ENCODE data around the gene STX10.

The STX10 gene

DNA sequence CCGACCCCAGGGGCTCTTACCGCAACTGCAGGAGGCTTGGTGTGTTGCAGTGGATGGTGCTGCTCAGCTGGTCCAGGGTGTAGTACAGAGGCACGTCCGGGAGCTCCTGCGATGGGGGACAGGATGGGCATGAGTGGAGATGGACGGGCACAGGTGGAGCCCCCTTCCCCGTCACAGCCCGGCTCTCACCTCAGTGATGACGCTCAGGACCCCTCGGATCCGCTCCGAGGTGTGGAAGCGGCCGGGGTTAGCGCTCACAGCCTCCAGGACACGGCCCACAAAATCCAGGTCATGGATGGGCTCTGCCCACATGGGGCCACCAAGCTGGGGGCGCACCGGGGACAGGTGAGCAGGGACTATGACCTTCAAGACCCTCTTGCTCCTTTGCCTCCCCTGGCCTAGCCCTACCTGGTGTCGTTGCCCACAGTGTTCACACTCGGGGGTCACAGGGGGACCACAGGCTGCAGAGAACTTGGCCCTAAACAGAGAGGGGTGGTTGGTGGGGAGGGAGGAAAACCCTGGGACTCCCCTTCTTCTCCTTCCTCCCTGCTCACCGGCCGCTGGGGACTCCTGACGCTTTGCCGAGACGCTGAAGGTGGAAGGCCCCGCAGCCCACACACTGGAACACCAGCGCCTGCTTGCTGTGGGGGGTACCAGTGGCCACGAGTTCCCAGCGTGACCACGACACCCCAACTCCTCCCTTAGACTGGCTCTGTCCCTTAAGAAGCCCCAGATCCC lies 40.6 kb downstream of the STX10 start:
- DNase-seq (ENCODE audit: extremely low read depth, low read depth) = no peak

DNA sequence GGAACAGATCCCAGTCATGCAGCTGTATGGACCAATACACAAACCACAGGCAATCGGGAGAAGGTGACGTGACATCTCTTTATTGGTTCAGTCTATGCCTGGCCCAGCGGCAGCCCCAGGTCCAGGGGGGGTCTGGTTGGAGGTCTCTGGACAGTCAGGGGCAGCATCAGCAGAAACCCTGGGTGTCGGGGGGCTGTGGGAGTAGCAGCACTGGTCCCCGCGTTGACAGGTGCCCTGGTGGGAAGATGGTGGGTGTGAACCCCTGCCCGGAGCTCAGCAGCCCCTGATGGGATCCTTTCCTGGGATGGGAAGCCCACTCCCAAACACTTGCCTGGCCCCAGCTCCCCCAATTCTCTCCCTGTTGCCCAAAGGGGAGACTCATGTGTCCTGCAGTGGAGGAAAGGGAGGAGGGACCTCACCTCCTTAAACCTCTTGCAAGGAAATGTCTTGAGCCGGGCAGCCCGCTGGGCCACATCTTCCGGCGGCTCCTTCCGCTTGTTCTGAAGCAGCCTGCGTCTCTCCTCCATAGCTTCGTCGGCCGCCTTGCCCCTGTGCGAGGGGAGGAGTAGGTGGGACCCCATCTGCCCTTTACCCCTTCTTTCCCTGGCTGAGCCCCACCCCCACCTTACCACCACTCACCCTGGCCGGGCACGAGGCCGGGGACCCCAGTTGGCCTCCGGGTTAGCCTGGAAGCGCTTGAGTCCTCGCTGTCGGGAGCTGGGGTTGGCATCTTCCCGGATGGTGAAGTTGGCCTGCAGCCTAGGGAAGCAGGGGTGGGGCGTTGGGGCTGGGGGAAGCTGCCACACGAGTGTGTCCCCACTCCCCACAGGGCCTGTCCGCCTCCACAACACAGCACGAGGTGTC lies 45.1 kb downstream of the STX10 start:
- DNase-seq (ENCODE audit: extremely low read depth, low read depth) = no peak
- TF ChIP-seq, protein P1, sequence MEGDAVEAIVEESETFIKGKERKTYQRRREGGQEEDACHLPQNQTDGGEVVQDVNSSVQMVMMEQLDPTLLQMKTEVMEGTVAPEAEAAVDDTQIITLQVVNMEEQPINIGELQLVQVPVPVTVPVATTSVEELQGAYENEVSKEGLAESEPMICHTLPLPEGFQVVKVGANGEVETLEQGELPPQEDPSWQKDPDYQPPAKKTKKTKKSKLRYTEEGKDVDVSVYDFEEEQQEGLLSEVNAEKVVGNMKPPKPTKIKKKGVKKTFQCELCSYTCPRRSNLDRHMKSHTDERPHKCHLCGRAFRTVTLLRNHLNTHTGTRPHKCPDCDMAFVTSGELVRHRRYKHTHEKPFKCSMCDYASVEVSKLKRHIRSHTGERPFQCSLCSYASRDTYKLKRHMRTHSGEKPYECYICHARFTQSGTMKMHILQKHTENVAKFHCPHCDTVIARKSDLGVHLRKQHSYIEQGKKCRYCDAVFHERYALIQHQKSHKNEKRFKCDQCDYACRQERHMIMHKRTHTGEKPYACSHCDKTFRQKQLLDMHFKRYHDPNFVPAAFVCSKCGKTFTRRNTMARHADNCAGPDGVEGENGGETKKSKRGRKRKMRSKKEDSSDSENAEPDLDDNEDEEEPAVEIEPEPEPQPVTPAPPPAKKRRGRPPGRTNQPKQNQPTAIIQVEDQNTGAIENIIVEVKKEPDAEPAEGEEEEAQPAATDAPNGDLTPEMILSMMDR (IDR thresholded peaks at IDR 0.05; ENCODE audit: low read depth, low read length) = no peak

More for the DNA sequence above, 40.6 kb downstream of the STX10 start:
- TF ChIP-seq, protein P1 (IDR thresholded peaks at IDR 0.05; ENCODE audit: low read depth, low read length) = no peak

DNA sequence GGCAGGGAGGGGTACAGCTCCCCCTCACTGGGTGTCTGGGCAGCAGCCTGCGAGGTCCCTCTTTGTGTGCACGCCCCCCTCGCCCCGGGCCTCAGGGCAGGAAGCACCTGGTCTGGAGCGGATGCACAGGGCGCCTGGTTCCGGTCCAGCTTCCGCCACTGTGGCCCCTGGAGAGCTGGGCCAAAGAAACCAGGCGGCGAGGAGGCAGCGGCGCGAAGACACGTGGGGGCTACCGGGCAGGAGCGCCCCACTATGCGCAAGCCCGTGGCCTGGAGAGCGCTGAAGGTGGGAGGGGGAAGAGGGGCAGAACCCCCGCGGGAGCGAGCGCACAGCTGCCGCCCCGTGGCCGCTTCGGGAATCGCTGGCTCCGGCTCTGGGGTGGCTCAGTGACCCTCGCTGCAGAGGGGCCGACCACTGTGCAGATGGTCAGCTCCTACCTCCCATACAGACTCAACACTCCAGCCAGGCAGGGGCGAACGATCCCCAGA lies 45.8 kb downstream of the STX10 start:
- no peak for DNase-seq (ENCODE audit: extremely low read depth, low read depth)
- TF ChIP-seq, protein P1 (IDR thresholded peaks at IDR 0.05; ENCODE audit: low read depth, low read length) = peak; percentile 70

DNA sequence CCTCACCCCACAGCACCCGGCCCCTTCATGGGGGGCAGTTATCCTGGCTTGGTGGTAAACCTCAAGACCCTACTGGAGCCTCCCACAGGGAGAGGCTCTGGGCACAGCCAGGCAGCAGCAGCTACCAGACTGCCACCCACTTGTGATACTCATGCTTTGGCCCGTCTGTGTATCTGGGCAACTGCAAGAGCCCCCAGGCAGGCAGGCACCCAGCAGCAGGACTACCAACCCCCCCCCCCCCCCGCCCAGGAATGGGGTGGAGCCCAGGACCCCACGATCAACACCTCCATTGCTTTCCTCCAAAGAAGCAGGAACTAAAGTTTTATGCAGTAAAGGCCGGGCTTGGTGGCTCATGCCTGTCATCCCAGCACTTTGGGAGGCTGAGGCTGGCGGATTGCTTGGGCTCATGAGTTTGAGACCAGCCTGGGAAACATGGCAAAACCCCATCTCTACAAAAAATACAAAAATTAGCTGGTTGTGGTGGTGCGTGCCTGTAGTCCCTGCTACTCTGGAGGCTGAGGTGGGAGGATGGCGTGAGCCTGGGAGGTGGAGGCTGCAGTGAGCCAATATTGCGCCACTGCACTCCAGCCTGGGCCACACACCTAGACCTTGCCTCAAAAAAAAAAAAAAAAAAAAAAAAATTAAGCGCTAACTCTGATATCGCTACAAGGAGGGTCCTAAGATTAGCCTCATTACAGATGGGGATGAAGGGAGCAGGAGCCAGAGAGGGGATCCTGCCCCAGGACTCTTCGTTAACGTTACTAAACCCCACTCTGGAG lies 46.4 kb downstream of the STX10 start:
- no peak for DNase-seq (ENCODE audit: extremely low read depth, low read depth)
- TF ChIP-seq, protein P1 (IDR thresholded peaks at IDR 0.05; ENCODE audit: low read depth, low read length) = no peak

DNA sequence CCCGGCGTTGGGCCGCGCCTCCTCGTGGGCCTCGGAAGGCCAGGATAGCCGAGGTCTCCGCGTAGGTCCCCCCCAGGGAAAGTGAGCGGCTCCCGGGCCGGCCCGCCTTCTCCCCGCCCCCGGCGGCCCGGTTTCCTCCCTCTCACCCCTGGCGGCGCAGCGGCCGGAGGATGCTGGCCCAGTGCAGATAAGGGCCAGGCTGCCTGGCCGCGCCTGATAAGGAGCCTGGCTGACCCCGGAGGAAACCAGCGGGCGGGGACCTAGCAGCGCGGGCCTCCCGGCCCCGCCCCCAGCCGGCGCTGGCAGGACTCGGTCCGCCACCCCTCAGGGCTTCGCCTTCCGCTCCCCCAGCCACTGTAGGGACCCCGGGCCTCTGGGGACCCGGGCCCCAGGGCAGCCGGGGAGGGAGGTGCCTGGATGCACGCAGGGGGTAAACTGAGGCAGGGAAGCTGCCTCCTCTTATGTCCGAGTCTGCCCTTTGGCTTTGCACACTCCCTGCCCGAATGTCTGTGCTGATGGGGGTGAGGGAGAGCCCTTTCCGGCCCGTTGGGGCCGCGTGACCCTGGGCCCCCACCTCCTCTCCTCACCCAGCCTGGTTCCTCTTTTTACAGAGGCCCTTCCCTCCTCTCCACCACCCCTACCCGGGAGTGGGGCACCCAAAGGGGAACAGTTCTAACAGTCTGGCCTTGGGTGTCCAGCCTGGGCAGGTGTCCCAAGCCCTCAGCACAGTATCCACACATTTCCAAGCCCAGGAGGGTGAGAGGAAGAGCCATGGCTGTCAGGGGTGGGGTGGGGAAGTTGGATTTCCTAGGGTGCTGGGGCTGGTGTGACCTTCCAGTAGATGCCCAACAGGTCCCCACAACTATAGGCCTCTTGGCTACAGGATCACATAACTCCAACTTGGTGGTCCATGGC lies 47.3 kb downstream of the STX10 start, which contains the start of gene LYL1:
Gene LYL1 (minus strand): TSS at position 193 of the 915 bp plus-strand sequence. CDS start 1,687 bp downstream, outside the sequence.
- no peak for DNase-seq (ENCODE audit: extremely low read depth, low read depth)
- TF ChIP-seq, protein P1 (IDR thresholded peaks at IDR 0.05; ENCODE audit: low read depth, low read length) = no peak; the same call in 1 of the 2 replicates

DNA sequence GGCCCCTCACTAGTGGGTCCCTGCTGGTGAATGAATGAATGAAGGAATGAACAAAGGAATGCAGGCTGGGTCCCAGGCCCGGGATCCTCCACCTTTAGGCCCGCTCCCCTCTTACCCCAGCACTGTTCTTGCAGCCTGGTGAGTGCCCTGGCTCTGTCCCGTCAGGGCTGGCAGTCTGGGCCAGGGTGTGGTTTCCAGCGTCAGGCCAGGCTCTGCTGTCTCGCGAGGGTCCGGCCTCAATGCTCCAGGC lies 47.8 kb downstream of the STX10 start:
- DNase-seq (ENCODE audit: extremely low read depth, low read depth) = no peak

More for the DNA sequence above, 47.8 kb downstream of the STX10 start:
- TF ChIP-seq, protein P1 (IDR thresholded peaks at IDR 0.05; ENCODE audit: low read depth, low read length) = no peak

Measured in AG09319 (cell line).